IPS-15b (cell line): ENCODE data around the gene AP5Z1.

Source experiments
- H3K27me3 ChIP-seq: one replicate; pipeline ENCODE4 v1.6.1; 2013; ENCODE audit warnings: low read length; ENCODE audit not compliant: control insufficient read depth, insufficient read depth
- H3K36me3 ChIP-seq: one replicate; pipeline ENCODE4 v1.6.1; 2013; ENCODE audit warnings: low read length; ENCODE audit not compliant: control insufficient read depth, insufficient read depth
- H3K4me1 ChIP-seq: one replicate; pipeline ENCODE4 v1.6.1; 2013; ENCODE audit warnings: mild to moderate bottlenecking, low read length; ENCODE audit not compliant: control insufficient read depth, insufficient read depth
- H3K4me3 ChIP-seq: one replicate; pipeline ENCODE4 v1.5.1; 2013; ENCODE audit warnings: low read depth, low read length
- H3K9ac ChIP-seq: one replicate; pipeline ENCODE4 v1.6.1; 2013; ENCODE audit warnings: low read depth, mild to moderate bottlenecking, low read length
- H3K9me3 ChIP-seq: one replicate; pipeline ENCODE4 v1.6.1; 2013; ENCODE audit warnings: mild to moderate bottlenecking, low read length; ENCODE audit not compliant: control insufficient read depth, insufficient read depth

The AP5Z1 gene

DNA sequence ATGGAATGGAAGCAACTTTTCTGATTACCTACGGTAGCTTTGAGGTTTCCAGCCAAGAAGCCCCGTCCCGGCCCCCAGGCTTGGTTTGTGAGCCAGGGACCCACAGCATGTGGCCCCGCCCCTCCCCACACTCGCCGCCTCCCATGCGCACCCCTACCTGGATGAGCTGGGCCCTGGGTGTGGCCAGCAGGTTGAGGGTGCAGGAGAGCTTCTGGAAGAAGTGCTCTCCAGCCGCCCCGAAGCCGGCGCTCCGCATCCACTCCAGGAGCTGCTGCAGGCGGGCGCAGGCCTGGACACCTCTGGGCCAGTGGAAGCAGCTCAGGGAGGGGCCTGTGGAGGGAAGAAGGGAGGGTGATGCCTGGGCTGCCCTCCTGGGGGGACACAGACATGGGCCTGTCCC is 39.7 kb downstream of the AP5Z1 start:
- no peaks in the 10 kb centered on the region for H3K4me1 ChIP-seq
- H3K9ac ChIP-seq, result no peak overlapping the region
- H3K27me3 ChIP-seq, result no peaks in the 10 kb centered on the region

DNA sequence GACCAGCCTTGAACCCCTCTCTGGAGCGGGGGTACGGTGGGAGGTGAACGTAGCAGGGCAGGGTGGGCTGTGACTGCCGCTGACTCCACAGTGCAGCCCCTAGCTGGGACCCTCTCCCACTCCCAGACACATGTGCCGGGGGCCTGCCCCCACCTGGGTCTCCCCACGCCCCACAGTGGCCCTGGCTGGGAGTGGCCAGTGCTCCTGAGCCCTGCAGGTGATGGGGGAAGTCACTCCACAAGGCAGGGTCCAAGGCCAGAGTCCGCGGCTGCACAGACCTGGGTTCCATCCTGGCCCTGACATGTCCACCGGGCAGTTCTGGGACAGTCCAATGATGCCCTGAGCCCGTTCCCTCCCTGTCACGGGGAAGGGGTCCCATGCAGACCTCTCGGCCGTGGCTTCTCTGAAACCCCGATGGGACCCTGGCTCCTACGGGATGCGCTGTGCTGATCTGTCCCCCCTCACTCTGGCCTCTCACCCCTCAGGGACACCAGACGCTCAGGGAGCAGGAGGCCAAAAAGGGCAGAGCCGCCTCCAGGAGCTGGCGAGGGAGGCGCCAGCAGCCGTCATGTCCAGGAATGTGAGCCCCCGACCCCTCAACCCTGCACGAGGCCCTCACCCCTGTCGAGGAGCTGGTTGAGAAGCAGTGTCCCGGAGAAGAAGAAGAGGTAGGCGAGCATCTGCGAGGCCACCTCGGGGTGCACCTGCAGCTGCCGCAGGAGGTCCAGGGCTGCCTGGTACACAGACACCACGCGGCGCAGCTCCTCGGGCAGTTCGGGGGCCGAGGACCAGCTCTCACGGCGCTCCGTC is 40.4 kb downstream of the AP5Z1 start:
- Histone ChIP-seq H3K9ac (no peak overlapping the region), H3K4me3 (no peak overlapping the region), H3K9me3 (no peaks in the 10 kb centered on the region), H3K36me3 (no peaks in the 10 kb centered on the region), H3K4me1 (no peaks in the 10 kb centered on the region), H3K27me3 (no peaks in the 10 kb centered on the region)

More for the DNA sequence above, 39.7 kb downstream of the AP5Z1 start:
- H3K9me3 ChIP-seq, result no peaks in the 10 kb centered on the region
- H3K36me3 ChIP-seq, result no peaks in the 10 kb centered on the region
- no peak overlapping the region for H3K4me3 ChIP-seq

DNA sequence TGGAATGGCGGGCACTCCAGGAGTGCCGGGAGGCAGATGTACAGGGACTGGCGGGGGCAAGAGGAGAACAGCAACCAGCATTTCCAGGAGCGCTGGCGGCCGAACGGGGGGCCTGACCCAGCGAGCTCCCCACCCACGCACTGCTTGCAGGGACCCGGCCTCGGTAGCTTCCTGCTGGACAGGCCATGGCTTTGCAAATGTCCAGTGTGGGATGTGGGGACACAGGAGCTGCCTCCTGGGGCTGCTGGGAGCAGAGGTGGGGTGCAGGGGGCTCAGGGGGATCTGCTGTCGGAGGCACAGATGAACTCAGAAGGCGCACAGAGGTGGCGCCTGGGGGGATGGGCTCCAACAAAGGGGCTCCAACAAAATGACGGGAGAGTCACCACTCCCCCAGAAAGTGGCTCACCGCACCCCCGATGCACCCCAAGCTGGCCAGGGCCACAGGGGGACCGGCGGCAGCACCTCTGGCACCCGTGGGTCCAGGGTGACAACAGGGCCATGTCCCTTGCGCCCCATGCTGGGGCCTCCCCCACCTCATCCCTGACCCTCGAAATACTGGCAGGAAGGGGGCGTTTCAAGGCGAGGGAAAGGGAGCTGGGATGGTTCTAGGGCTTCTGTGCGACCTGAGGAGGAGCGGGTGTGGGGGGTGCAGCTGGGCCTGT is 41.1 kb downstream of the AP5Z1 start:
- Histone ChIP-seq H3K9ac (no peak overlapping the region), H3K4me1 (no peaks in the 10 kb centered on the region), H3K4me3 (no peak overlapping the region), H3K36me3 (no peaks in the 10 kb centered on the region), H3K9me3 (no peaks in the 10 kb centered on the region), H3K27me3 (no peaks in the 10 kb centered on the region)

DNA sequence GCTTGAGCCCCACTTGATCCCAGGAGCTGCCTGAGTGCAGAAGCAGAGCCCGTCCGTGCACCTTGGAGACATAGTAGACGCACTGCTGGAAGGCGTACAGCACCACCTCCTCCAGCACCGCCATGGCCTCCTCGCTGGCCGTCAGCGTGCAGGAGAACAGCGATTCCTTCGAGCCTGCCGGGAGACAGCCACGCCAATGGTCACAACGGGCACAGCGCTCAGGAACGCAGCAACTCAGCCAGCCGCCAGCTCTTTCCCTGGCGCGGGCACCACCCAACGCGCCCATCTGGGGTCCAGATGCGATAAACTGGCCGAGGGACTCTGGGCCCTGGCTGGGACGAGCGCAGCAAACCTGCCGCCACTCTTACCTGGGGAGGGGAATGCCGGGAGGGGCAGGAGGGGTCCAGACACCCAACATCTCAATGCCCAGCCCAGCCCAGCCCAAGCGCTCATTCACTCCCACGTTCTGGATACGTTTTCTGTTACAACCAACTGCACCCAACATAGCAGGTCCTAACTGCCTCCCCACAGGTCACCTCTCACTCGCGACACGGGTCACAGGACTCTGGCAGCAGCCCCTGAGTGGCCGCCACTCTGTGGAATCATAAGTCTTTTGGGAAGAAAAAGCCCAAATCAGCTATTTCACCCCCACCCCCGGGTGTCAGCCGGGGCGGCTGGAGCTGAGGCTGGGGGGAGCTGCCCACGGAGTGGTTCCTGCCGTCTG is 41.9 kb downstream of the AP5Z1 start:
- no peaks in the 10 kb centered on the region for H3K9me3 ChIP-seq
- no peaks in the 10 kb centered on the region for H3K36me3 ChIP-seq
- no peaks in the 10 kb centered on the region for H3K4me1 ChIP-seq
- H3K9ac ChIP-seq, result no peak overlapping the region
- H3K27me3 ChIP-seq, result no peaks in the 10 kb centered on the region
- no peak overlapping the region for H3K4me3 ChIP-seq

DNA sequence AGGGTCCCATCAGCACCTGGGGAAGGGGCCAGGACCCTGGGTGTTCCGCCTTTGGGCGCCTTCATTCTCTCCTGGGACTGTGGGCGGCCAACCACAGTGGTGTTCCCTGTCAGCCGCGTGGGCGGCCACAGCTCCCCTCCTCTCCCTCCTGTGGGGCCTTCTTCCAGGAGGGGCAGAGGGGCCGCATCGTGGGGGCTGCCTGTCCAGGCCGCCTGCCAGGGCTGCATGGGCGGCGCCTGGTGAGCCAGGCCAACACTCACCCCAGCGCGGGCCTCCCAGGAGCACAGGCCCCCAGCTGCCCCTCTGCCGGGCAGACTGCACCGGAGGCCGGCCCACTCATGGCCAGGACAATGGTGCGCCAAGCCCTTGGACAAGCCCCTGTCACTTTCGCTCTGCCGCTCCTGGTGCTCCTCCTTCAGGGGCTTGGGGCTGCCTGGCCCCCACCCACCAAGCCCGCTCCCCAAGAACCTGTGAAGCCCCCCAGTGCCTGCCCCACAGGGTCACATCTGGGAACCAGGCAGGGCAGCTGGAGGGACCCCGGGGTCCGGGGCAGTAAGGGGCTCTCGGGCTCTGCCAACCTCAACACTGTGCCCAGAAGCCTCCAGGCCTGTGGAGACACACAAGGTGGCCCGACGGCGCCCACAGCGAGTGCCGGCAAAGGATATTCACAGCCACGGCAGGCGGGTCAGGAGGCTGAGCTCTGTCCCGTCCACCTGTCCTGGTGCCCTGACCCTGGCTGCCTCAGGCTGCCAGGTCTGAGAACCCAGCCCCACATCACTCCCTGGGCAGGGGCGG is 42.8 kb downstream of the AP5Z1 start:
- Histone ChIP-seq H3K27me3 (no peaks in the 10 kb centered on the region), H3K36me3 (no peaks in the 10 kb centered on the region), H3K4me1 (no peaks in the 10 kb centered on the region), H3K4me3 (no peak overlapping the region), H3K9me3 (no peaks in the 10 kb centered on the region), H3K9ac (no peak overlapping the region)

DNA sequence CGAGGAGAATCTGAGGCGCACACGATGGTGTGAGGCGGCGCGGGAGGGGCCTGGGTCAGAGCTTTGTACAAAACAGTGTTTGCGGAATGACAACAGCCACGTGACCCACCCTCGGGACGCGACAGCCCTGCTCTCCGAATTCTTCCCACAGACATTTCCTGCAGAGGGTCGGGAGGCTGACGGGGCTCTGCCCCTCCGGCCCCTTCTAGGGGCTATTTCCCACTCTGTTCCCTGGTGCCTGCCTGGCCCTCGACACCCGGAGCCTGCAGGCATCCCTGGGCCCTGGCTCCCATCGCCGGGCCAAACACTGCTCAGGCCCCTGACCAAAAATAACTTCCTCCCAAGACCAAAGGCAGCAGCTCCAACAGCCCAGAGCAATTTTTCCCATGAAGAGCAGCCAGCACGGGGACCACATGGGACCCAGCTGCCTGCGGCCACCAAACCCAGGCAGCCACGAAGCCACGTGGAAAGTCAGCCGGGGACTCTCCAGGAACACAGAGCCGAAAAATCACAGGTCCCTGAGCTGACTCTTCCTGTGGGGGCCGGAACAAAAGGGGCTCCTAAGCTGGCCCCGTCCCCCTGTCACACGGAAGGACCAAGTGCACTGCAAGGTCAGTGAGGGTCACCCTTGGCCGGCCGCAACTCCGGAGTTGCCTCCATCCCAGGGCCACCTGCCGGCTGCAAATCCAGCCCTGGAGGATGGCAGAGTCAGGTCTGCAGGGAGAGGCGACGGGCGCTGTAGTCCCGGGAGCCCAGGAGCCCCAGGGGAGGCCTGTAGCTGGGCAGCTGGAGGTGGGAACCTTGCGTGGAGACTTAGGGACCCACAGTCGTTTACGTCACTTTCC is 44.4 kb downstream of the AP5Z1 start:
- no peak overlapping the region for H3K4me3 ChIP-seq
- H3K27me3 ChIP-seq, result no peaks in the 10 kb centered on the region
- no peak overlapping the region for H3K9ac ChIP-seq

DNA sequence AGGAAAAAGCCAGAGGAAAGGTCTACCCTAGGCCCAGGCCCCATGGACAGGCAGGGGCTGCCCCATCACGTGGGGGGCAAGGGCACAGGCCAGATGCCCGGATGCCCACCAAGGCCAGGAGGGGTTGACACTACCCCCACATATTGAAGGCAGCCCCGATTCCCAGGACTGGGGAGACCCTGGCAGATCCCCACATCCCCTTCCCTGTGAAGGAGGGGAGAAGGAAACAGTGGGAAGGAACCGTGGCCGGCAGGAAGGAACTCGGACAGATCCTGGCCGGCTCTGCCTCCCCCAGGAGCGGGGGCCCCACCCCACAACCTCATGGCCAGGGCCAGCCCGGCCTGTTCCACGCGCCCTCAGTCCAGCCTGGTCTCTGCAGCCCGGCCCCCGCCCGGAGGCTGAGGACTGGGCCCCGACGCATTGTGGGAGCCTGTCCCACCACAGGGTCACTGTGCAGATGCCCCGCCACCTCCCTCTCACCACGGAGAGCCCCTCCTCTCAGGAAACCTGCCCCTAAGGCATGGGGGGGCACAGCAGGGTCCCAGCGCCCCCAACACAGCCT is 45.1 kb downstream of the AP5Z1 start:
- Histone ChIP-seq H3K9me3 (no peaks in the 10 kb centered on the region), H3K9ac (no peak overlapping the region), H3K27me3 (no peaks in the 10 kb centered on the region), H3K4me1 (no peaks in the 10 kb centered on the region), H3K36me3 (no peaks in the 10 kb centered on the region), H3K4me3 (no peak overlapping the region)

More for the DNA sequence above, 44.4 kb downstream of the AP5Z1 start:
- Histone ChIP-seq H3K9me3 (no peaks in the 10 kb centered on the region), H3K36me3 (no peaks in the 10 kb centered on the region), H3K4me1 (no peaks in the 10 kb centered on the region)

DNA sequence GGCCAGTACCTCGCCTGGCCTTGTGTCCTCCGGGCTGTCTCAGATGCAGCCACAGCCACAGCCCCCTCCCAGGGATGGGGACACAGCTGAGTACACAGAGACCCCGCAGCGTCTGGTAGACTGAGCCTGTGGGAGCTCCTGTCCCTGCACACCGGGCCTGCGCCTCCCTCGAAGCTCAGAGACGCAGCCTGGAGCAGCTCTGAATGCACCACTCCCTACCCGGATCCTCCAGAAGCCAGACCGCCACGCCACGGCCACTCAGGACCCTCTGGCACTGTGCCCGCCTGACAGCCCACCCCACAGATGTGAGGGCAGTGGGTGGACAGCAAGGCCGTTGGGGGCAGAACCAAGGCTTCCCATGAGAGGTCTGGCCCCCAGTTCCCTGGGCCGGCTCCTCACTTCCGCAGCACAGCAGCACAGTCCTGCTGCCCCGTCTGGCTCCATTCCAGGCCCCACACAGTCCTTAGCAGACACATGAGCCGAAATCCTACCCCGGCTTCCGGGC is 45.6 kb downstream of the AP5Z1 start:
- no peaks in the 10 kb centered on the region for H3K36me3 ChIP-seq
- H3K4me3 ChIP-seq, result no peak overlapping the region
- H3K9ac ChIP-seq, result no peak overlapping the region
- no peaks in the 10 kb centered on the region for H3K9me3 ChIP-seq
- H3K27me3 ChIP-seq, result no peaks in the 10 kb centered on the region
- no peaks in the 10 kb centered on the region for H3K4me1 ChIP-seq

DNA sequence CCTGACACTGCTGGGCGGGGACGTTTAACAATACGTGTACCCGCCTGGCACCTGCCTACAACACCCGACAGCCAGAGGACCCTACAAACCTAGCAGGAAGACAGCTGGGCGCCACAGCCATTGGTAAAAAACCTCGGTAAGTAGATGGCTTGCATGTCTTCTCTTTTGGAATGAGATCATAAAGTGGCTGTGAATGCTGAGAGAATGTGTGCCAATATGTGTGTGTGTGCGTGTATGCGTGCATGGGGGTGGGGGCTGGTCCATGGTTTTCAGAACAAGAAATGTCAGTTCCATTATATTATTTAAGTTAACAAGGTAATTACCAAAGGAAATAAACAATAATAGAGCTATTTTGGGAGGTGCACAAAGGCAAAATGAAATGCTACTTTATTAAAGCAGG is 47.3 kb downstream of the AP5Z1 start:
- Histone ChIP-seq H3K27me3 (no peaks in the 10 kb centered on the region), H3K36me3 (no peaks in the 10 kb centered on the region), H3K4me3 (no peak overlapping the region), H3K4me1 (no peaks in the 10 kb centered on the region), H3K9ac (no peak overlapping the region), H3K9me3 (no peaks in the 10 kb centered on the region)

DNA sequence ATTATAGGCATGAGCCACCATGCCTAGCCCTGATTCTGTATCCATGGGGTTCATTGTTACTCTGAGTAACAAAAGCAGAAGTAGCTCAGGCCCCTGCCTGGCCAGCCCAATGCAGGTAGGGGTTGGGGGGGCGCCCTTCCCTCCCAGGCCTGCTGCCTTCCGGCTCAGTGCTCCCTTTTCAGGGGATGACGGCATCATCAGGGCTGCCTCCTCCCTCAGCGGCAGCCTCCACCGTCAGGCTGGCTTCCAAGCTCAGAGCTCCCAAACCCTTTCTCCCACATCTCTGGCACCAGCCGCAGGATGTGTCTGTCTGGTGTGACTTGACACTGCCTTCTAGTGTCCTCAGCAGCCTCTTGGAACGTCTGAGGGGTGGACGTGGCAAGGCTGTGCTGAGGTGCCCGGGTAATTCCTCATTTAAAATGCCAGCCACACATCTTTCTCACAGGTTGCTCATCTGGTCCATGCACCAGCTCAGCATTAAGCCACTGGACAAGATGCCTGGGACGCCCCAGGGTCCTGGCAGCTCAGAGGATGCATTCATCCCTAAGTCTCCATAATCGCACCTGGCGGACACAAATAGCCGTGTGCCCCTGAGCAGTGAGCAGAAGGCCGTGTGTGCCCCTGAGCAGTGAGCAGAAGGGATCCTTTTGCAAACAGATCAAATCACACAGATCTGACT is 48.2 kb downstream of the AP5Z1 start:
- Histone ChIP-seq H3K27me3 (no peaks in the 10 kb centered on the region), H3K4me1 (no peaks in the 10 kb centered on the region), H3K36me3 (no peaks in the 10 kb centered on the region), H3K9ac (no peak overlapping the region), H3K9me3 (no peaks in the 10 kb centered on the region), H3K4me3 (no peak overlapping the region)
